H1 (cell line): ENCODE measurements around the gene OGFOD1. TPM values are rescaled to one million over a fixed set of nuclear protein-coding genes. Genes with fewer than 3 reads are reported as not detected.

Source experiments
- CTCF ChIA-PET: fragments of 300-600 bp; sonication (Branson Sonifier 250); formaldehyde crosslinking; loops from one replicate; lab custom pipeline; 2021; ENCODE audit not compliant: partially characterized antibody; lab: Charles Lee
- POLR2A ChIA-PET: fragments of 300-600 bp; sonication (Branson Sonifier 250); formaldehyde crosslinking; loops from one replicate; lab custom pipeline; 2021; ENCODE audit warnings: inconsistent platforms; ENCODE audit not compliant: partially characterized antibody; lab: Charles Lee
- DNase-seq, 2 experiments: peaks; one replicate each; pipeline versions ENCODE4 v3.0.0 to v3.0.0-alpha.2; 2010 to 2022; ENCODE audit warnings: low spot score in 2 of 2, low read depth in 1 of 2, mixed read lengths in 1 of 2
- FAIRE-seq: peaks from 2 replicates; lab custom pipeline; 2011; peaks lifted over from hg19 to GRCh38; lab: Jason Lieb, UNC
- H2AFZ ChIP-seq: 2 replicates; pipeline ENCODE4 v1.8.1; 2012; ENCODE audit warnings: low read length, inconsistent platforms
- H2AK5ac ChIP-seq: 2 replicates; pipeline ENCODE4 v1.6.1; 2013; ENCODE audit warnings: low read depth, low read length
- H2BK120ac ChIP-seq: replicated peaks from 2 replicates; pipeline ENCODE3; 2013; ENCODE audit warnings: low read depth, low read length, inconsistent platforms
- H2BK12ac ChIP-seq: 2 replicates; pipeline ENCODE4 v1.6.1; 2013; ENCODE audit warnings: low read depth, low read length
- H2BK15ac ChIP-seq: 2 replicates; pipeline ENCODE4 v1.6.1; 2013; ENCODE audit warnings: low read length
- H2BK20ac ChIP-seq: 2 replicates; pipeline ENCODE4 v1.6.1; 2013; ENCODE audit warnings: low read length
- H2BK5ac ChIP-seq: 2 replicates; pipeline ENCODE4 v1.6.1; 2013; ENCODE audit warnings: low read depth, low read length
- H3K14ac ChIP-seq: 2 replicates; pipeline ENCODE4 v1.6.1; 2013; ENCODE audit warnings: inconsistent platforms; ENCODE audit not compliant: insufficient read length
- H3K18ac ChIP-seq: 2 replicates; pipeline ENCODE4 v1.6.1; 2013; ENCODE audit warnings: low read length; ENCODE audit errors: extremely low read depth
- H3K23ac ChIP-seq: 2 replicates; pipeline ENCODE4 v1.6.1; 2013; ENCODE audit warnings: inconsistent platforms; ENCODE audit not compliant: insufficient read length
- H3K23me2 ChIP-seq: 2 replicates; pipeline ENCODE4 v1.6.1; 2013; ENCODE audit warnings: low read depth, low read length
- H3K27ac ChIP-seq: 2 replicates; pipeline ENCODE4 v1.6.1; 2011; ENCODE audit warnings: low read depth, low read length, inconsistent platforms
- H3K27me3 ChIP-seq, 4 experiments: replicated peaks in 1 of 4; 1 replicate in 1 of 4; 2 replicates in 3 of 4; pipeline versions ENCODE4 v1.6.1 to v1.8.1; 2011 to 2013; ENCODE audit warnings: low read length in 3 of 4, mild to moderate bottlenecking in 3 of 4, inconsistent platforms in 2 of 4, mixed read lengths in 2 of 4, moderate library complexity in 1 of 4; ENCODE audit not compliant: control insufficient read depth in 3 of 4, insufficient read depth in 3 of 4; ENCODE audit errors: extremely low read depth in 1 of 4
- H3K36me3 ChIP-seq, 4 experiments: 2 replicates each; pipeline versions ENCODE4 v1.6.1 to v1.8.1; 2011 to 2013; ENCODE audit warnings: mild to moderate bottlenecking in 4 of 4, low read length in 3 of 4, moderate library complexity in 2 of 4, control low read depth in 1 of 4, inconsistent platforms in 1 of 4; ENCODE audit not compliant: insufficient read depth in 4 of 4, control insufficient read depth in 2 of 4
- H3K4ac ChIP-seq: replicated peaks from 2 replicates; pipeline ENCODE3; 2013; ENCODE audit warnings: low read length, low read depth, mixed read lengths, inconsistent platforms; ENCODE audit not compliant: insufficient read length
- H3K4me1 ChIP-seq, 4 experiments: replicated peaks in 1 of 4; 1 replicate in 1 of 4; 2 replicates in 3 of 4; pipeline versions ENCODE4 v1.6.1 to v1.8.1; 2011 to 2013; ENCODE audit warnings: low read length in 3 of 4, inconsistent platforms in 2 of 4, mixed read lengths in 1 of 4; ENCODE audit not compliant: insufficient read depth in 4 of 4, control insufficient read depth in 3 of 4
- H3K4me2 ChIP-seq, 2 experiments: 2 replicates each; pipeline versions ENCODE4 v1.6.1 to v1.8.1; 2011 to 2013; ENCODE audit warnings: low read depth in 2 of 2, low read length in 2 of 2, control low read depth in 1 of 2, inconsistent platforms in 1 of 2, mild to moderate bottlenecking in 1 of 2; ENCODE audit not compliant: insufficient read depth in 1 of 2
- H3K4me3 ChIP-seq, 4 experiments: fragments of 200-600, 300-600 bp in 1 of 4; sonication (generic), shearing (Covaris generic), sonication (Bioruptor Twin) in 1 of 4; 2 replicates each; pipeline versions ENCODE4 v1.5.1 to v1.8.1; 2011 to 2016; ENCODE audit warnings: low read length in 4 of 4, low read depth in 3 of 4, control low read depth in 2 of 4, inconsistent platforms in 2 of 4, mild to moderate bottlenecking in 2 of 4, mixed read lengths in 1 of 4, moderate library complexity in 1 of 4; ENCODE audit not compliant: insufficient read depth in 2 of 4; ENCODE audit errors: extremely low read depth in 1 of 4
- H3K56ac ChIP-seq: replicated peaks from 2 replicates; pipeline ENCODE3; 2013; ENCODE audit warnings: low read depth, mild to moderate bottlenecking, mixed read lengths, low read length, inconsistent platforms; ENCODE audit not compliant: insufficient read length
- H3K79me1 ChIP-seq: 2 replicates; pipeline ENCODE4 v1.6.1; 2013; ENCODE audit warnings: low read depth, low read length, control low read depth
- H3K79me2 ChIP-seq, 2 experiments: 2 replicates each; pipeline versions ENCODE4 v1.6.1 to v1.8.1; 2012 to 2013; ENCODE audit warnings: low read length in 2 of 2, mild to moderate bottlenecking in 2 of 2, inconsistent platforms in 1 of 2; ENCODE audit not compliant: insufficient read depth in 2 of 2, control insufficient read depth in 1 of 2
- H3K9ac ChIP-seq, 4 experiments: replicated peaks in 1 of 4; 1 replicate in 1 of 4; 2 replicates in 3 of 4; pipeline versions ENCODE4 v1.6.1 to v1.8.1; 2011 to 2013; ENCODE audit warnings: low read depth in 3 of 4, low read length in 3 of 4, control low read depth in 2 of 4, mild to moderate bottlenecking in 2 of 4, moderate library complexity in 2 of 4, inconsistent platforms in 1 of 4; ENCODE audit errors: extremely low read depth in 1 of 4
- H3K9me3 ChIP-seq, 2 experiments: 2 replicates each; pipeline versions ENCODE4 v1.6.1 to v1.8.1; 2012 to 2013; ENCODE audit warnings: mild to moderate bottlenecking in 2 of 2, moderate library complexity in 2 of 2, control low read depth in 1 of 2, inconsistent platforms in 1 of 2, low read depth in 1 of 2, low read length in 1 of 2, mixed read lengths in 1 of 2; ENCODE audit not compliant: insufficient read depth in 2 of 2
- H4K20me1 ChIP-seq, 2 experiments: replicated peaks in 1 of 2; 2 replicates each; pipeline versions ENCODE3 to v1.8.1; 2011 to 2013; ENCODE audit warnings: inconsistent platforms in 2 of 2, low read length in 2 of 2, mild to moderate bottlenecking in 1 of 2; ENCODE audit not compliant: insufficient read depth in 2 of 2, control insufficient read depth in 1 of 2
- H4K5ac ChIP-seq: 2 replicates; pipeline ENCODE4 v1.6.1; 2013; ENCODE audit warnings: low read length, low read depth, mixed read lengths, inconsistent platforms; ENCODE audit not compliant: insufficient read length
- H4K8ac ChIP-seq: 2 replicates; pipeline ENCODE4 v1.8.0; 2013; ENCODE audit warnings: mild to moderate bottlenecking, moderate library complexity, low read length, inconsistent platforms; ENCODE audit not compliant: insufficient read depth; ENCODE audit errors: extremely low read depth
- H4K91ac ChIP-seq: replicated peaks from 2 replicates; pipeline ENCODE3; 2013; ENCODE audit warnings: low read length, mixed read lengths, inconsistent platforms; ENCODE audit not compliant: insufficient read length
- POU5F1 ChIP-seq: IDR thresholded peaks from 2 replicates; pipeline ENCODE4 v1.6.1; 2011; ENCODE audit warnings: low read depth, mild to moderate bottlenecking, low read length, moderate library complexity
- WGBS, 2 experiments: shearing (Covaris generic) in 1 of 2; methylation state at CpG; one replicate each; pipeline versions ENCODE4 v1.1.6 to v1.1.7; 2013 to 2015; ENCODE audit warnings: low lambda C conversion rate in 2 of 2, mixed read lengths in 2 of 2, inconsistent platforms in 1 of 2, low coverage in 1 of 2, missing lambda C conversion rate in 1 of 2; ENCODE audit not compliant: insufficient replicate concordance in 2 of 2, insufficient coverage in 1 of 2, insufficient read length in 1 of 2; ENCODE audit errors: extremely low coverage in 1 of 2, missing lambda C conversion rate in 1 of 2; 5-methylcytosine and 5-hydroxymethylcytosine counted together
- polyA plus RNA-seq, 7 experiments: library from polyadenylated mRNA; depleted of rRNA in 3 of 7; stranded (reverse) in 5 of 7; unstranded in 2 of 7; fragments of >200 nt in 5 of 7; fragments of 200-250 nt in 2 of 7; gene quantifications; 1 replicate in 5 of 7; 2 replicates in 1 of 7; 4 replicates in 1 of 7; pipeline versions ENCODE4 v1.2.1 to v1.2.3, GENCODE V29; 2011 to 2013; ENCODE audit warnings: missing spikeins in 2 of 7, mixed read lengths in 2 of 7
- total RNA-seq: library from RNA; stranded (reverse); fragmentation: NEBNext Ultra II Directional; extraction: Animal tissue kit (Norgen Biotek cat#: 25700); gene quantifications from 2 replicates; pipeline ENCODE4 v1.2.1, GENCODE V29; 2021

OGFOD1 gene
- total and polyA plus RNA-seq, 2 of the 8 experiments (the other 6 are each of a cell fraction or from before 2014, with no cell fraction given) = 24.6 to 61.4 TPM

DNA sequence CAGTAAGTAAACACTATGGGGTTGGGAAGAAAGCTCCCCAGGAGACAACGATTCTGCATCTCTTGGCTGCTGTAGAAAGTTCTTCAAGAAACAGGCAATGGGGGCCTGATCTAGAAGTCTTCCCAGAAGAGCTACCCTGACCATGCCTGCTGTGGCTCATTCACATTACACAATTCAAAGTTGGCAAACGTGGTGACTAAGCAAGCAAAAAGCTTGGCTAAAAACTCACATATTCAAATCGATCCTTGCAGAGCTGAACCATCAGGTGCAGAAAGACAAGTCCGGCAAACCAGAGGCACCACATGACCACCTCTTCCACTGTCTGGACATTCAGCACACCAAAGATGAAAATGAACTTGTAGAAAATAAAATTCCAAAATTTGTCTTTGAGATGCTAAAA is 42.2 kb upstream of the OGFOD1 start:
- no peak for DNase-seq
- H3K9me3 ChIP-seq = no peaks in the 10 kb centered on the region
- no peak for TF ChIP-seq POU5F1
- TF ChIP-seq, all 59 proteins: peak for 0
- H3K4ac ChIP-seq = no peak overlapping the region
- no peak overlapping the region for H2AFZ ChIP-seq
- no peak for FAIRE-seq
- no peak overlapping the region for H3K4me2 ChIP-seq
- H2AK5ac ChIP-seq = no peak overlapping the region
- H2BK120ac ChIP-seq = no peak overlapping the region
- H3K56ac ChIP-seq = no peak overlapping the region
- no peaks in the 10 kb centered on the region for H3K79me1 ChIP-seq
- no peak overlapping the region for H4K5ac ChIP-seq
- no peak overlapping the region for H2BK12ac ChIP-seq
- H3K18ac ChIP-seq = no peak overlapping the region
- WGBS, 2 experiments = 88% methylated on average over 4 of the region's 4 CpGs; no CpG with 5 or more reads in 1 of the 2 experiments
- H3K27ac ChIP-seq = no peak overlapping the region
- no peak overlapping the region for H3K4me3 ChIP-seq
- H3K23ac ChIP-seq = no peak overlapping the region
- H3K36me3 ChIP-seq = peaks cover 0 to 6% (median 3%) of the 10 kb centered on the region in 4 experiments; a peak in 4 of 8 replicates
- H4K20me1 ChIP-seq = no peaks in the 10 kb centered on the region
- no peaks in the 10 kb centered on the region for H3K79me2 ChIP-seq
- no peaks in the 10 kb centered on the region; a peak in 1 of 7 replicates for H3K4me1 ChIP-seq
- H2BK20ac ChIP-seq = no peak overlapping the region
- H4K8ac ChIP-seq = no peak overlapping the region
- H4K91ac ChIP-seq = no peak overlapping the region
- no peak overlapping the region for H3K9ac ChIP-seq
- H3K27me3 ChIP-seq = no peaks in the 10 kb centered on the region
- ChIA-PET CTCF (interaction anchor here (0.9 to 1.2 kb wide), 2 partner anchors 9 to 11 kb away, joined by 3 to 4 read pairs; no protein-coding TSS in a partner anchor), POLR2A (no interaction called here)
- H2BK15ac ChIP-seq = no peak overlapping the region
- no peak overlapping the region for H2BK5ac ChIP-seq
- H3K14ac ChIP-seq = no peak overlapping the region
- H3K23me2 ChIP-seq = no peaks in the 10 kb centered on the region
